ENCODE measurements around the gene MARCHF6.
"Not testable (repeated sequence)": the region's sequence is repeated elsewhere in the genome, so short reads cannot be mapped to it uniquely, and the experiment has no call there.

Gene MARCHF6

GRCh38 chr5:10324518-10325370, 28.8 kb upstream of the MARCHF6 start:
- DNase-seq, result no peak

- DNase-seq, result no peak
Measured at GRCh38 chr5:10328323-10328722, 25.2 kb upstream of the MARCHF6 start.

GRCh38 chr5:10329446-10329819, 24.1 kb upstream of the MARCHF6 start:
- no peak for DNase-seq

DNA sequence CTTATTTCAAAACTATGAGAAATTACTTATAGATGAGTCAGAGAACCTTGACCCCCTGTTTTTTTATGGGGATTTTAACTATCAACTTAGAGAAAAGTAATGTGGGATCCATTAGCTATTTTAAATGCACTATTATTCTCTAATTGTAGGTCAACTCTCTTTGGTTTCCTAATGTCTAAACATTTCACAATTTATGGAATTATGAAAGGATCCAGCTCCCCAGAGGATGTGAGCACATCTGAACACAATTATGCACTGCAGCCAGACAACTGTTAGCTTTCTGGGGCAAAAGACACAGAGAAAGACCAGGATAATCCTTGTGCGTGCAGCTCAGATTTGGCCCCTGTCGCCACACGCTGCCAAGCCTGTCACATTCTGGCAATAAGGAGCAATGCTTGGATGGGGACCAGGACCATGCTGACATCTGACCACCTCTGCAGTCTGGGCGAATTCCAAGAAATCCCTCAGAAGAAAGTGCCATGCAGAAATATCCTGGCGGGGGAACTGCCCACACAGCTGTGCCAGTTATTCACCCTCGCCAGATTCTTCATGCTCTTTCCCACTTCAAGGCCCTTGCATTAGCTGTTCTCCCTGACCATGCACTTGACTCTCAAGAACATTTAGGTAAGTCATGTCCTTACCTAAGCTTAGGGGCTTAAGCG, 23.5 kb upstream of the MARCHF6 start:
- no peak for DNase-seq

DNA sequence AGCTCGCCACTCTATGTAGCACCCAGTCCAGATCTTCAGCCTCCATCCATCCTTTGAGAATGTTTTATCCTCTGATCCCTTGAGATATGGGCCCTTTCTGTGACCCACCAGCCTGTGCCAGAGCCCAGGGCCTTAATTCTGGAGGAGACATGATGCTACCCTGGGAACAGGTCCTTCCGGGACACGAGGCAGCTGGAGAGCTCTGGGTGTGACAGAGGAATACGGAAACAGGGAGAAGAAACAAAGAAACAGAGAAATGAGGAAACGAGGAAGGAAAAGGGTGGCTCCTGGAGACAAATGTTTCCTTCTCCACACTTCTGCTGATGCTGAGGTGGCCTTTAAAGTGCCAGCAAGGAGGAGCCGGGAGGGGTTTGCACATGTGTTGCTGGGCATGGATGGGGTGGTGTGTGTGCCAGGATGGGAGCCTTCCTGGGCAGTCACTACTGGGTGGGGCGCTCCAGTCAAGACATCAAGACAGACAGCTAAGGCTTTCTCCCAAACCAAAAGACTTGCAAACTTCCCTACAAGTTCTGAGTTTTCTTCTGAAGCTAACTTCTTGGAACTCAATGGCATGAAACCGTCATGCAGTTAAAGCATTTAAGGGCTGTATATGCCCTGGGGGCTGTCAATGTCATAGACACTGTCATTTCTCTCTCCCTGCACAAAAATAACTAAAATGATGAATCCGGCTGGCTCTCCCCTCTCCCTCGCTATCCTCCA, 22.8 kb upstream of the MARCHF6 start:
- no peak for DNase-seq

DNA sequence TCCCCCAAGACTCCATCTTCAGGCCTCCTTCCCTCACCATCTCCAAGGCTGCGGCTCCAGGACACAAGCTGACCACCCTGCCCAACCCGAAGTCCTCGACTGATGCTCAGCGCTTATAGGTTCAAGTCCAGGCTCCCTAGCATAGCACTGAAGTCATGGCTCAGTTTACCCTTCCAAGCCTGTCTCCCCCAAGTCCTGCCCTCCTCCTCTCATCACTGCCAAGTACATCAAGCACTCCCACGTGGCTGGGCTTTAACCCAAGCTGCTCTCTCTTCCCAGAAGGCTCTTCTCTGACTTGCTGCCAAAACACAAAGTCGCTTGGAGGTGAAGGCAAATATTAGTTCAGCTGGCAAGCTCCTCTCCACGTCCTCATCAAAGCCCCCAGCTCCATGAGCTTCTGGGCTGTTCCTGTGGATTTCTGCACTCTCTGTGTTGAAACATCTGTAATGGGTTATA, 22.1 kb upstream of the MARCHF6 start:
- DNase-seq, result peak; percentile 97

DNA sequence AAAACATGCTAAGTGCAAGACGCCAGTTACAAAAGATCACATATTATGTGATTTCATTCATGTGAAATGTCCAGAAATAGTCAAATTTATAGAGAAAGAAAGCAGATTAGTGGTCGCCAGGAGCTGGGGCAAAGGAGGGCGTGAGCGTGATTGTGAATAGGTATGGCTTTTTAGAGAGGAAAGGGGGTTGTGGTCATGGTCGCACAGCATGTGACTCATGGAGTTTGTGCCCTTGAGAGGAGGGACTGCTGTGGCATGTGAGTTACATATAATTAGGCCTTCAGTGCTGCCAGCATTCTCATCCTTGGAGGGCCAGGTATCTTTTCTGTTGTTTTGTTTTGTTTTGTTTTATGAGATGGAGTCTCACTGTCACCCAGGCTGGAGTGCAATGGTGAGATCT, 21.2 kb upstream of the MARCHF6 start:
- no peak for DNase-seq

GRCh38 chr5:10333154-10334006, 20.1 kb upstream of the MARCHF6 start:
- peak; percentile 24 for DNase-seq

DNA sequence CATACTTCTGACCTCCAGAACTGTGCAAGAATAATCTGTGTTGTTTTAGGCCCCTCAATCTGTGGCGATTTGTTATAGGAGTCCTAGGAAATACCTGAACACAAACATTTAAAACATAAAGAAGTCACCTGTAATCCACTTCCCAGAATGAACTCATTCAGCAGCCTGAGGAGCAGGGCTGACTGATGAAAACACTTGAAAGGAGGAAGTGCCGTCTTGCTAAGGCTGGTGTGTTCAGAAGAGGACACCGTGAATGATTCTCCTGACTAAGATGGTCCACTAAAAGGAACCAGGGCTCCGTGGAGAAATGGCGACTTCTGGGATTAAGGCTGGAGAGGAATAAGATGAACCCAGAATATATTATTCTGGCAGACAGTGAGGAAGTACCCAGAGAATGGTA, 18.7 kb upstream of the MARCHF6 start:
- peak; percentile 24 for DNase-seq

- no peak for DNase-seq
Measured at GRCh38 chr5:10335711-10336470, 17.6 kb upstream of the MARCHF6 start.

GRCh38 chr5:10337107-10337506, 16.4 kb upstream of the MARCHF6 start:
- no peak for DNase-seq

GRCh38 chr5:10337986-10338385, 15.5 kb upstream of the MARCHF6 start:
- no peak for DNase-seq

DNA sequence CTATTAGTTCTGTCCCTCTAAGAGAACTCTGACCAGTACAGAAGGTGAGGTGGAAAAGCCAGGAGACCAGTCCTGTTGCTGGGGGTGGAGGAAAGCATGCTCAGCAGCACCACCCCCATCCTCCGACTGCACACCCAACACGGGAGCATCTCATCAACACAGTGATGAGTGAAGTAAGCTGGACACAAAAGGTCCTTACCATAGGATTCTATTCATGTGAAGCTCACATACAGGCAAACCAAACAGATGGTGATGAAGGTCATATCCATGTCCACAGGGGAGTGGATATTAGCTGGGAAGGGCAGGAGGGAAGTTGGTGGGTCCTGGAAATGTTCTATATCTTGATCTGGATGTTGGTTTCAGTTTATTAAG, 14.8 kb upstream of the MARCHF6 start:
- no peak for DNase-seq

DNA sequence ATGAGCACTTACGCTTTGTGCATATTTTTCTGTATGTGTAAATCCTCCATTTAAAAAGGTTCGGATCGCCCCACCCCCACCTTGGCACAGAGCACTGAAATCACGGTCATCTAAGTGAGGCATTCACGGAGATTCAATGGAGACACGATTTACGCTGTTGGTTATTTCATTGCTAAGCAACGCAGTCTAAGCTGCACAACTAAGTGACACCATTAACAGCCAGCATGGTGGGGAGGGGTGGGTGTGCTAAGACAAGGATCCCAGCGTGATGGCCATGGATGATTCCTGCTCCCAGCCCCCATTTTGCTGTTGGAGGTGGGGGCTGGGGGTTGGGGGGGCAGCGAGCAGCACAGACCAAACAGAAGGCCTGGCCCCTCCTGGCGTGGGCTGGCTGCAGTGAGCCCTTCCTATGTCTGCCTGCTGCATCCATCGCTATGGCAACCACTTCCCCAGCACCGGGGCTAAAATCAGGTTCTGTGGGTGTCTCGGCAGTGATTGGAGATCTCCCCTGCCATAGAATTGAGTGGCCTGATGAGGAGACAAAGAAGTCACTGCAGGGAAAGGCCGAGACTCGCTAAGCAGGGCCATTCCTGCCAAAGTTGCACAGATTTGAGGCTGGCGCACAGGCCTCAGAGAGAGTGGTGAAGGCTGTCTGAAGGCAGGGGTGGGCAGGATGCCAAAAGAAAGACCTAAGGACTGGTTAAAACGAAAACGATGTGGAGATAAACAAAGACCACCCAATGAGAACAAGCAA, 14.3 kb upstream of the MARCHF6 start:
- peak; percentile 22 for DNase-seq

GRCh38 chr5:10339958-10340357, 13.5 kb upstream of the MARCHF6 start:
- DNase-seq, result no peak

GRCh38 chr5:10343486-10343885, 10.0 kb upstream of the MARCHF6 start:
- DNase-seq, result no peak

GRCh38 chr5:10344461-10345106, 8.9 kb upstream of the MARCHF6 start:
- not testable (repeated sequence) for DNase-seq

GRCh38 chr5:10348258-10348657, 5.2 kb upstream of the MARCHF6 start:
- no peak for DNase-seq

DNA sequence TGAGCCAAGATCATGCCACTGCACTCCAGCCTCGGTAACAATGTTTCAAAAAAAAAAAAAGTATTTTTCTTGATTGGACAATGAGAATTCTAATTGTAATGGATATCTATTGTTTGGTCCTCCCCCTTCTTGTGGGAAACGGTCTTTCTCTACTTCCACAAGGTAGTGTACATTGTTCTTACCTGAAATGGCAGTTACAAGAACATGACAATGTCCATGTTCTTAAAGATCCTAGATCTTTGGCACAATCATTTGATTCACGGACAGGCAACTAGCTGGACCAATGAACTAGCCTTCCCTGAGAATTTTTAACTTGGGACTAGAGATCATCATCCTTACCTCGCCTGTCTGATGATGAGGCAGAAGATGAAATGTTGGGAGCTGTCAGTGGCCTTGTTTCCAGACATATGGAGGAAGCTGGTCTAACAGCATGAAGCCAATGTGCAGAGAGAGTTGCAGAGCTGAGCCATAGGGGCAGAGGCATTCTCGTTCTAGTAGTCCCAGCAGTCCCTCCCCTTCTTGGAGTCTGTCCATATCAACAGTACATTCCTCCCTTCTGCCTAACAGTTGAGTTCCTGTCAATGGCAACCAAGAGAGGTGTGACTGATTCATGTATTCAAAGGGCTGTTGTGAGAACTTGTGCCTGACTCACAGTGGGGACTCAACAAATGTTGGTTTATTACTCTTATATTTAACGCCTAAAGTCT, 2.1 kb upstream of the MARCHF6 start:
- DNase-seq, result no peak

GRCh38 chr5:10351919-10352318, 1.6 kb upstream of the MARCHF6 start:
- no peak for DNase-seq

Data from NCI-H2029 (cell line).